WTC11 (cell line): Measurements from ENCODE around the gene SH3PXD2A.

Experiments
- FOXP1 ChIP-seq: sonication (generic); formaldehyde crosslinking; IDR thresholded peaks from 2 replicates; pipeline ENCODE4 v1.8.0; 2022; ENCODE audit warnings: missing genetic modification reagents, mild to moderate bottlenecking, moderate library complexity, borderline replicate concordance
- NR1H2 ChIP-seq: sonication (generic); formaldehyde crosslinking; IDR thresholded peaks from 2 replicates; pipeline ENCODE4 v1.9.0; 2021; ENCODE audit warnings: mild to moderate bottlenecking, moderate library complexity, missing genetic modification reagents
- RELA ChIP-seq: sonication (generic); formaldehyde crosslinking; IDR thresholded peaks from 2 replicates; pipeline ENCODE4 v1.8.1; 2022; ENCODE audit warnings: missing genetic modification reagents, mild to moderate bottlenecking, borderline replicate concordance
- ZNF263 ChIP-seq: sonication (generic); formaldehyde crosslinking; IDR thresholded peaks from 2 replicates; pipeline ENCODE4 v1.8.1; 2022; ENCODE audit warnings: low read depth, mild to moderate bottlenecking, moderate library complexity, missing genetic modification reagents
- TF ChIP-seq, protein P1 (sequence below): fragments of 200-600 bp; IDR thresholded peaks from 2 replicates; pipeline ENCODE4 v1.8.0; 2022; ENCODE audit warnings: antibody characterized with exemption
- TF ChIP-seq, protein P2 (sequence below): sonication (generic); formaldehyde crosslinking; IDR thresholded peaks from 2 replicates; pipeline ENCODE4 v1.8.0; 2022; ENCODE audit warnings: mild to moderate bottlenecking, missing genetic modification reagents

DNA sequence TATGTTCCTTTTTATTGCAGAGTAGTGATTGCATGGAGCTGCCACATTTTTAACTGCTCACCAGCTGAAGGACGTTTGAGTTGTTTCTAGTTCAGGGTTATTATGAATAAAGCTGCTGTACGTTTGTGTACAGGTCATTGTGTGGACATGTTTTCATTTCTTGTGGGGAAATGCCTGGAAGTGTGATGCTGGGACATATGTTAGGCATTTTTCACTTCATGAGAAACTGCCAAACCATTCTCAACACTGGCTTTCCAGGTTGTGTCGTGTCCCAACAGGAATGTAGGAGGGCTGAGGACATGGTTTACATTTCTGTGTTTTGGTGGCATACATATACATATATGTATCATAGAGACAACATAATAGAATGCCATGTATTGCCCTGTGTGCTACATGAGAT is 288.8 kb downstream of the SH3PXD2A start:
- TF ChIP-seq, protein P1, sequence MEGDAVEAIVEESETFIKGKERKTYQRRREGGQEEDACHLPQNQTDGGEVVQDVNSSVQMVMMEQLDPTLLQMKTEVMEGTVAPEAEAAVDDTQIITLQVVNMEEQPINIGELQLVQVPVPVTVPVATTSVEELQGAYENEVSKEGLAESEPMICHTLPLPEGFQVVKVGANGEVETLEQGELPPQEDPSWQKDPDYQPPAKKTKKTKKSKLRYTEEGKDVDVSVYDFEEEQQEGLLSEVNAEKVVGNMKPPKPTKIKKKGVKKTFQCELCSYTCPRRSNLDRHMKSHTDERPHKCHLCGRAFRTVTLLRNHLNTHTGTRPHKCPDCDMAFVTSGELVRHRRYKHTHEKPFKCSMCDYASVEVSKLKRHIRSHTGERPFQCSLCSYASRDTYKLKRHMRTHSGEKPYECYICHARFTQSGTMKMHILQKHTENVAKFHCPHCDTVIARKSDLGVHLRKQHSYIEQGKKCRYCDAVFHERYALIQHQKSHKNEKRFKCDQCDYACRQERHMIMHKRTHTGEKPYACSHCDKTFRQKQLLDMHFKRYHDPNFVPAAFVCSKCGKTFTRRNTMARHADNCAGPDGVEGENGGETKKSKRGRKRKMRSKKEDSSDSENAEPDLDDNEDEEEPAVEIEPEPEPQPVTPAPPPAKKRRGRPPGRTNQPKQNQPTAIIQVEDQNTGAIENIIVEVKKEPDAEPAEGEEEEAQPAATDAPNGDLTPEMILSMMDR, result no peak
- TF ChIP-seq FOXP1, result no peak
- no peak for TF ChIP-seq NR1H2 (CRISPR knock-in tag)
- TF ChIP-seq, protein P2, sequence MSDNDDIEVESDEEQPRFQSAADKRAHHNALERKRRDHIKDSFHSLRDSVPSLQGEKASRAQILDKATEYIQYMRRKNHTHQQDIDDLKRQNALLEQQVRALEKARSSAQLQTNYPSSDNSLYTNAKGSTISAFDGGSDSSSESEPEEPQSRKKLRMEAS (CRISPR knock-in tag), result no peak
- no peak for TF ChIP-seq ZNF263 (CRISPR knock-in tag)
- TF ChIP-seq RELA, result no peak
